ENCODE measurements around the gene ENPP6. TPM values are rescaled to one million over a fixed set of nuclear protein-coding genes. Genes with fewer than 3 reads are reported as not detected.

The ENPP6 gene
- total and polyA plus RNA-seq, 2 donors: 1.2 to 1.9 TPM

GRCh38 chr4:184252136-184253071 is 34.7 kb upstream of the ENPP6 start:
- 90% methylated on average over 21 of the region's 21 CpGs for WGBS
- no peaks in the 10 kb centered on the region for H3K36me3 ChIP-seq (ENCODE audit: insufficient read depth)
- no peak overlapping the region for H3K27ac ChIP-seq (ENCODE audit: low read depth)
- H3K4me1 ChIP-seq (ENCODE audit: insufficient read depth): no peaks in the 10 kb centered on the region
- no peak overlapping the region for H3K4me3 ChIP-seq (ENCODE audit: low read depth, low read length)
- no peak for DNase-seq (ENCODE audit: extremely low spot score)

DNA sequence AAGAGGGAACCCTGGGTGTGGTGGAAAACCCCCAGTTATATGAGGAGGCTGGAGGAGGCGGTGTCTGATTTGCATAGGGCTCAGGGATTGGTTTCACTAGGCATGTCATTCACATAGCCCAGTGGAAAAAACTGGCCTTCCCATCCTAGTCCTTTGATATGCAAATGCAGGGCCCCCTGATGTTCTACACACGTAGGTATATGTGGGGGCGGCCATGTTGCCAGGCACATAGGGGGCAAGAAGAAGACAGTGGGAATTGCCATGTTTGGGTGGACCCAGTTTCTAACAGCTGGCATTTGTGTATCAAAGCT is 34.0 kb upstream of the ENPP6 start:
- WGBS: 88% methylated on average over 3 of the region's 3 CpGs
- no peak for DNase-seq (ENCODE audit: extremely low spot score)

DNA sequence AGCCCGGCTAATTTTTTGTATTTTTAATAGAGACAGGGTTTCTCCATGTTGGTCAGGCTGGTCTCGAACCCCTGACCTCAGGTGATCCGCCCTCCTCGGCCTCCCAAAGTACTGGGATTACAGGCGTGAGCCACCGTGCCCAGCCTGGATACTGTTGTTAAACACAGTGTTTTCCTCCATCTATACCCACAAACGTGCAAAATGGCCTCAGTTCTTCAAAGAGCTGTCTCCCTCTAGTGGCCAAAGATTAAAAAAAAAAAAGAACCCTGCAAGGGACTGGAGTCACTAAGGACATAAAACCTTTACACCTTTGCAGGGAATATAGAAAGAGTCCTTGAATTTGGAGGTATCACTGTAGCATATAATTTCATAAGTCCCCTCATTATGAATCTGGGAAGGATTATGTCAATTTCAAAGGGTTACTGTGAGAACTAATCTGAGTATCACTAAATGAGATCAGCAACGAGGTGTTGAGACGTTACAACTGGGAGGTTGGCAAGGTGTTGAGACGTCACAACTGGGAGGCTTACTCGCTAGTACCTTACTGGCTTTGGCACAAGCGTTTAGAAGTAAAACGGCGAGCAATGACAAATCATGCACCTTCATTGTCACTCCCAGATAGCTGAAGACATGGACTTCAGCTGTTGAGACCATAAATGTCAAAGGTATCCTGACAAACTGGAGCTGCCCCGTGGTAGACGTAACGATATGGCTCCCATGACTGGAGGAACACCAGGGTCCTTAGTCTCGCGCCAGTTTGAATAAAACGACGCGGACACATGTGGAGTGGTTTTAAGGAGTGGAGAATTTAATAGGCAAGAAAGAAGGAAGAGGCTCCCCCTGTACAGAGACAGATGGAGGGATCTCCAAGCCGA is 33.4 kb upstream of the ENPP6 start:
- H3K4me1 ChIP-seq (ENCODE audit: insufficient read depth): no peaks in the 10 kb centered on the region
- 68% methylated on average over 23 of the region's 23 CpGs for WGBS
- H3K4me3 ChIP-seq (ENCODE audit: low read depth, low read length): no peak overlapping the region
- no peak for DNase-seq (ENCODE audit: extremely low spot score)
- no peak overlapping the region for H3K27ac ChIP-seq (ENCODE audit: low read depth)
- H3K36me3 ChIP-seq (ENCODE audit: insufficient read depth): no peaks in the 10 kb centered on the region

More for the DNA sequence above, 34.0 kb upstream of the ENPP6 start:
- Histone ChIP-seq H3K27ac (ENCODE audit: low read depth) (no peak overlapping the region), H3K4me3 (ENCODE audit: low read depth, low read length) (no peak overlapping the region), H3K36me3 (ENCODE audit: insufficient read depth) (no peaks in the 10 kb centered on the region), H3K4me1 (ENCODE audit: insufficient read depth) (no peaks in the 10 kb centered on the region)

- WGBS: 94% methylated on average over 2 of the region's 2 CpGs
- no peak overlapping the region for H3K4me3 ChIP-seq (ENCODE audit: low read depth, low read length)
- no peak overlapping the region for H3K27ac ChIP-seq (ENCODE audit: low read depth)
- H3K4me1 ChIP-seq (ENCODE audit: insufficient read depth): no peaks in the 10 kb centered on the region
- no peak for DNase-seq (ENCODE audit: extremely low spot score)
- no peaks in the 10 kb centered on the region for H3K36me3 ChIP-seq (ENCODE audit: insufficient read depth)
Measured at GRCh38 chr4:184248216-184248615, 30.5 kb upstream of the ENPP6 start.

- no peak for DNase-seq (ENCODE audit: extremely low spot score)
- Histone ChIP-seq H3K36me3 (ENCODE audit: insufficient read depth) (no peaks in the 10 kb centered on the region), H3K27ac (ENCODE audit: low read depth) (no peak overlapping the region), H3K4me3 (ENCODE audit: low read depth, low read length) (no peak overlapping the region), H3K4me1 (ENCODE audit: insufficient read depth) (no peaks in the 10 kb centered on the region)
- 85% methylated on average over 1 of the region's 1 CpG for WGBS
Measured at GRCh38 chr4:184247421-184247820, 29.7 kb upstream of the ENPP6 start.

- Histone ChIP-seq H3K4me1 (ENCODE audit: insufficient read depth) (no peaks in the 10 kb centered on the region), H3K4me3 (ENCODE audit: low read depth, low read length) (no peak overlapping the region), H3K27ac (ENCODE audit: low read depth) (no peak overlapping the region), H3K36me3 (ENCODE audit: insufficient read depth) (no peaks in the 10 kb centered on the region)
- DNase-seq (ENCODE audit: extremely low spot score): no peak
- WGBS: 94% methylated on average over 7 of the region's 7 CpGs
Measured at GRCh38 chr4:184246426-184246825, 28.8 kb upstream of the ENPP6 start.

GRCh38 chr4:184238072-184238745 is 20.5 kb upstream of the ENPP6 start:
- Histone ChIP-seq H3K4me3 (ENCODE audit: low read depth, low read length) (no peak overlapping the region), H3K27ac (ENCODE audit: low read depth) (no peak overlapping the region), H3K4me1 (ENCODE audit: insufficient read depth) (peaks cover 3% of the 10 kb centered on the region), H3K36me3 (ENCODE audit: insufficient read depth) (no peaks in the 10 kb centered on the region)
- WGBS: 66% methylated on average over 8 of the region's 8 CpGs
- DNase-seq (ENCODE audit: extremely low spot score): no peak

GRCh38 chr4:184237612-184238011 is 19.9 kb upstream of the ENPP6 start:
- no peak for DNase-seq (ENCODE audit: extremely low spot score)
- Histone ChIP-seq H3K4me3 (ENCODE audit: low read depth, low read length) (no peak overlapping the region), H3K36me3 (ENCODE audit: insufficient read depth) (no peaks in the 10 kb centered on the region), H3K27ac (ENCODE audit: low read depth) (no peak overlapping the region), H3K4me1 (ENCODE audit: insufficient read depth) (peaks cover 3% of the 10 kb centered on the region)
- 38% methylated on average over 2 of the region's 2 CpGs for WGBS

DNA sequence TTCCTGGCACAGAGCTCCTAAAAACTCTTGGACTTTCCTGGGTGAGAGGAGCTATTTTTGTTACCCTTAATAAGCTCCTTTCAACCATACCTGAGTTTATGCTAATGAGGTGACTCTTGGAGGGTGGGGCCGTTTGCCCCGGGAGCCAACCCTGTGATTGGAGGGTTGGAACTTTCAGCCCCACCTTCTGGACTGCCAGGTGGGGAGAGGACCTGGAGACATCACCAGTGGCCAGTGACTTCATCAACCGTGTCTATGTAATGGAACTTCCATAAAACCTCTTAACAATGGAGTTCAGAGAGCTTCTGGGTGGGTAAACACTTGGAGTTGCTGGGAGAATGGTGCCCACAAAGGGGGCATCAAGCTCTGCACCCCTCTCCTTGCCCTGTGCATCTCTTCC is 17.9 kb upstream of the ENPP6 start:
- no peak overlapping the region for H3K4me3 ChIP-seq (ENCODE audit: low read depth, low read length)

GRCh38 chr4:184234155-184234554 is 16.5 kb upstream of the ENPP6 start:
- H3K27ac ChIP-seq (ENCODE audit: low read depth): no peak overlapping the region
- no peak overlapping the region for H3K4me3 ChIP-seq (ENCODE audit: low read depth, low read length)
- no peak for DNase-seq (ENCODE audit: extremely low spot score)
- H3K4me1 ChIP-seq (ENCODE audit: insufficient read depth): peaks cover 3% of the 10 kb centered on the region
- no peaks in the 10 kb centered on the region for H3K36me3 ChIP-seq (ENCODE audit: insufficient read depth)
- WGBS: 78% methylated on average over 4 of the region's 4 CpGs

More for the DNA sequence above, 17.9 kb upstream of the ENPP6 start:
- no peaks in the 10 kb centered on the region for H3K36me3 ChIP-seq (ENCODE audit: insufficient read depth)
- WGBS: 84% methylated on average over 3 of the region's 3 CpGs
- H3K4me1 ChIP-seq (ENCODE audit: insufficient read depth): peaks cover 3% of the 10 kb centered on the region
- no peak overlapping the region for H3K27ac ChIP-seq (ENCODE audit: low read depth)
- no peak for DNase-seq (ENCODE audit: extremely low spot score)

DNA sequence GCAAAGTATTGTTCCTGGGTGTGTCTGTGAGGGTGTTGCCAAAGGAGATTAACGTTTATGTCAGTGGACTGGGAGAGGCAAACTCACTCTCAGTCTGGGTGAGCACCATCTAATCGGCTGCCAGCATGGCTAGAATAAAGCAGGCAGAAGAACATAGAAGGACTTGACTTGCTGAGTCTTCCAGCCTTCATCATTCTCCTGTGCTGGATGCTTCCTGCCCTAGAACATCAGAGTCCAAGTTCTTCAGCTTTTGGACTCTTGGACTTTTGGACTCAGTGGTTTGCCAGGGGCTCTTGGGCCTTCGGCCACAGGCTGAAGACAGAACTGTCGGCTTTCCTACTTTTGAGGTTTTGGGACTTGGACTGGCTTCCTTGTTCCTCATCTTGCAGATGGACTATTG is 15.3 kb upstream of the ENPP6 start:
- Histone ChIP-seq H3K36me3 (ENCODE audit: insufficient read depth) (no peaks in the 10 kb centered on the region), H3K4me3 (ENCODE audit: low read depth, low read length) (no peak overlapping the region), H3K4me1 (ENCODE audit: insufficient read depth) (no peaks in the 10 kb centered on the region), H3K27ac (ENCODE audit: low read depth) (no peak overlapping the region)
- DNase-seq (ENCODE audit: extremely low spot score): no peak
- 75% methylated on average over 4 of the region's 4 CpGs for WGBS

DNA sequence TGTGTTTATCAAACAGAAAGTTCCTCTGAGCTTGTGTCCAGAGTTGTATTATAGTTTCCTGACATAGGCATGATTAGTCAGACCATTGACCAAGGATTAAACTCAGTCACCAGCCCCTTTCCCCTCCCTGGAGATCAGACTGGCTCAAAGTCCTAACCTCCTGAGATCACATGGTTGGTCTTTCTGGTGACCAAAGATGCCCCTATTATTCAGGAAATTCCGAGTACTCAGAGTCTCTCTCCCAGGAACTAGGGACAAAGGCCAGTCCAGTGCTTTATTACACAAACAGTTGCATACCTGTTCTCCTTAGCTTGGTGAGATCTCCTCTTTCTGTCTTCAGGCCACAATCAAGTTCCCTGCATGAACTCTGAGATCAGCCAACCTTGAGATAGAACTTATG is 14.5 kb upstream of the ENPP6 start:
- 79% methylated on average over 1 of the region's 1 CpG for WGBS
- no peaks in the 10 kb centered on the region for H3K36me3 ChIP-seq (ENCODE audit: insufficient read depth)
- H3K27ac ChIP-seq (ENCODE audit: low read depth): no peak overlapping the region
- H3K4me1 ChIP-seq (ENCODE audit: insufficient read depth): no peaks in the 10 kb centered on the region
- no peak overlapping the region for H3K4me3 ChIP-seq (ENCODE audit: low read depth, low read length)
- DNase-seq (ENCODE audit: extremely low spot score): no peak

GRCh38 chr4:184231573-184231972 is 13.9 kb upstream of the ENPP6 start:
- Histone ChIP-seq H3K27ac (ENCODE audit: low read depth) (no peak overlapping the region), H3K36me3 (ENCODE audit: insufficient read depth) (no peaks in the 10 kb centered on the region), H3K4me3 (ENCODE audit: low read depth, low read length) (no peak overlapping the region), H3K4me1 (ENCODE audit: insufficient read depth) (no peaks in the 10 kb centered on the region)
- WGBS: 76% methylated on average over 2 of the region's 2 CpGs
- no peak for DNase-seq (ENCODE audit: extremely low spot score)
